ENCODE measurements around the gene KIAA0825. TPM values are rescaled to one million over a fixed set of nuclear protein-coding genes. Genes with fewer than 3 reads are reported as not detected.

KIAA0825 gene
- total RNA-seq, 1 experiment from 2014 or later, result 1.3 TPM

DNA sequence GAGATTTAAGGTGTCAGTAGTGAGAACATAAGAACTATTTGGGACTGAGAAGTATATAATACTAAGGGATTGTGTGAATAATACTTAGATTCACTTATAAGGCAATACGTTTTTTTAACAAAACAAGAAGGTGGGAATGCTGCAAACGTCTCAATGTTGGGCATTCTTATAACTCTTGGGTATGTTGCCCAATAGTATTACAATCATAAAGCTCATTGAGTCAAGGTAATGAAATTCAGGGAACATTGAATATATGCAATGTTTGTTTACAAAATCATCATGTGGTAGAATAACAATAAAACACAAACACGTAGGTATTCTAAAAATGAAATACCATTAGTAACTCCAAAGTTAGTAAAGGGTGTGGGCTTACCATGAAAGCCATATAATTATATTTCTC, 400.7 kb downstream of the KIAA0825 start:
- no peaks in the 10 kb centered on the region for H3K27me3 Mint-ChIP-seq (ENCODE audit: low read depth)
- no peak overlapping the region for H3K4me3 Mint-ChIP-seq
- no peaks in the 10 kb centered on the region for H3K36me3 Mint-ChIP-seq
- CTCF ChIA-PET, result no interaction called here
- DNase-seq (ENCODE audit: low spot score), result no peak
- no peak overlapping the region for H3K27ac Mint-ChIP-seq
- H3K4me1 Mint-ChIP-seq, result peaks cover 8% of the 10 kb centered on the region
- no peak for ATAC-seq
- POLR2A ChIA-PET, result no interaction called here
- H3K9me3 Mint-ChIP-seq, result no peaks in the 10 kb centered on the region
- TF ChIP-seq, protein P1, sequence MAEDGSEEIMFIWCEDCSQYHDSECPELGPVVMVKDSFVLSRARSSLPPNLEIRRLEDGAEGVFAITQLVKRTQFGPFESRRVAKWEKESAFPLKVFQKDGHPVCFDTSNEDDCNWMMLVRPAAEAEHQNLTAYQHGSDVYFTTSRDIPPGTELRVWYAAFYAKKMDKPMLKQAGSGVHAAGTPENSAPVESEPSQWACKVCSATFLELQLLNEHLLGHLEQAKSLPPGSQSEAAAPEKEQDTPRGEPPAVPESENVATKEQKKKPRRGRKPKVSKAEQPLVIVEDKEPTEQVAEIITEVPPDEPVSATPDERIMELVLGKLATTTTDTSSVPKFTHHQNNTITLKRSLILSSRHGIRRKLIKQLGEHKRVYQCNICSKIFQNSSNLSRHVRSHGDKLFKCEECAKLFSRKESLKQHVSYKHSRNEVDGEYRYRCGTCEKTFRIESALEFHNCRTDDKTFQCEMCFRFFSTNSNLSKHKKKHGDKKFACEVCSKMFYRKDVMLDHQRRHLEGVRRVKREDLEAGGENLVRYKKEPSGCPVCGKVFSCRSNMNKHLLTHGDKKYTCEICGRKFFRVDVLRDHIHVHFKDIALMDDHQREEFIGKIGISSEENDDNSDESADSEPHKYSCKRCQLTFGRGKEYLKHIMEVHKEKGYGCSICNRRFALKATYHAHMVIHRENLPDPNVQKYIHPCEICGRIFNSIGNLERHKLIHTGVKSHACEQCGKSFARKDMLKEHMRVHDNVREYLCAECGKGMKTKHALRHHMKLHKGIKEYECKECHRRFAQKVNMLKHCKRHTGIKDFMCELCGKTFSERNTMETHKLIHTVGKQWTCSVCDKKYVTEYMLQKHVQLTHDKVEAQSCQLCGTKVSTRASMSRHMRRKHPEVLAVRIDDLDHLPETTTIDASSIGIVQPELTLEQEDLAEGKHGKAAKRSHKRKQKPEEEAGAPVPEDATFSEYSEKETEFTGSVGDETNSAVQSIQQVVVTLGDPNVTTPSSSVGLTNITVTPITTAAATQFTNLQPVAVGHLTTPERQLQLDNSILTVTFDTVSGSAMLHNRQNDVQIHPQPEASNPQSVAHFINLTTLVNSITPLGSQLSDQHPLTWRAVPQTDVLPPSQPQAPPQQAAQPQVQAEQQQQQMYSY (CRISPR knock-in tag; IDR thresholded peaks at IDR 0.05), result no peak
- TF ChIP-seq, protein P2, sequence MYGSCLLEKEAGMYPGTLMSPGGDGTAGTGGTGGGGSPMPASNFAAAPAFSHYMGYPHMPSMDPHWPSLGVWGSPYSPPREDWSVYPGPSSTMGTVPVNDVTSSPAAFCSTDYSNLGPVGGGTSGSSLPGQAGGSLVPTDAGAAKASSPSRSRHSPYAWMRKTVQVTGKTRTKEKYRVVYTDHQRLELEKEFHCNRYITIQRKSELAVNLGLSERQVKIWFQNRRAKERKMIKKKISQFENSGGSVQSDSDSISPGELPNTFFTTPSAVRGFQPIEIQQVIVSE (CRISPR knock-in tag; IDR thresholded peaks at IDR 0.05; ENCODE audit: borderline replicate concordance), result no peak
- no peak for TF ChIP-seq TP53 (CRISPR knock-in tag; IDR thresholded peaks at IDR 0.05)
- TF ChIP-seq GABPB1 (CRISPR knock-in tag; IDR thresholded peaks at IDR 0.05), result no peak
- TF ChIP-seq ESRRA (CRISPR knock-in tag; IDR thresholded peaks at IDR 0.05; ENCODE audit: borderline replicate concordance), result no peak
- TF ChIP-seq, protein P3, sequence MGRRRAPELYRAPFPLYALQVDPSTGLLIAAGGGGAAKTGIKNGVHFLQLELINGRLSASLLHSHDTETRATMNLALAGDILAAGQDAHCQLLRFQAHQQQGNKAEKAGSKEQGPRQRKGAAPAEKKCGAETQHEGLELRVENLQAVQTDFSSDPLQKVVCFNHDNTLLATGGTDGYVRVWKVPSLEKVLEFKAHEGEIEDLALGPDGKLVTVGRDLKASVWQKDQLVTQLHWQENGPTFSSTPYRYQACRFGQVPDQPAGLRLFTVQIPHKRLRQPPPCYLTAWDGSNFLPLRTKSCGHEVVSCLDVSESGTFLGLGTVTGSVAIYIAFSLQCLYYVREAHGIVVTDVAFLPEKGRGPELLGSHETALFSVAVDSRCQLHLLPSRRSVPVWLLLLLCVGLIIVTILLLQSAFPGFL (CRISPR knock-in tag; IDR thresholded peaks at IDR 0.05; ENCODE audit: borderline replicate concordance), result no peak
- TF ChIP-seq GTF2I (CRISPR knock-in tag; conservative IDR thresholded peaks at IDR 0.05), result no peak
- TF ChIP-seq ZNF423 (CRISPR knock-in tag; IDR thresholded peaks at IDR 0.05), result no peak
- no peak for TF ChIP-seq ZNF138 (CRISPR knock-in tag; conservative IDR thresholded peaks at IDR 0.05)
- TF ChIP-seq, protein P4, sequence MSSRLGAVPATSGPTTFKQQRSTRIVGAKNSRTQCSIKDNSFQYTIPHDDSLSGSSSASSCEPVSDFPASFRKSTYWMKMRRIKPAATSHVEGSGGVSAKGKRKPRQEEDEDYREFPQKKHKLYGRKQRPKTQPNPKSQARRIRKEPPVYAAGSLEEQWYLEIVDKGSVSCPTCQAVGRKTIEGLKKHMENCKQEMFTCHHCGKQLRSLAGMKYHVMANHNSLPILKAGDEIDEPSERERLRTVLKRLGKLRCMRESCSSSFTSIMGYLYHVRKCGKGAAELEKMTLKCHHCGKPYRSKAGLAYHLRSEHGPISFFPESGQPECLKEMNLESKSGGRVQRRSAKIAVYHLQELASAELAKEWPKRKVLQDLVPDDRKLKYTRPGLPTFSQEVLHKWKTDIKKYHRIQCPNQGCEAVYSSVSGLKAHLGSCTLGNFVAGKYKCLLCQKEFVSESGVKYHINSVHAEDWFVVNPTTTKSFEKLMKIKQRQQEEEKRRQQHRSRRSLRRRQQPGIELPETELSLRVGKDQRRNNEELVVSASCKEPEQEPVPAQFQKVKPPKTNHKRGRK (CRISPR knock-in tag; IDR thresholded peaks at IDR 0.05; ENCODE audit: borderline replicate concordance), result no peak
- no peak for TF ChIP-seq EMX1 (CRISPR knock-in tag; IDR thresholded peaks at IDR 0.05)
- TF ChIP-seq NR2C2 (CRISPR knock-in tag; IDR thresholded peaks at IDR 0.05), result no peak
- TF ChIP-seq, protein P5, sequence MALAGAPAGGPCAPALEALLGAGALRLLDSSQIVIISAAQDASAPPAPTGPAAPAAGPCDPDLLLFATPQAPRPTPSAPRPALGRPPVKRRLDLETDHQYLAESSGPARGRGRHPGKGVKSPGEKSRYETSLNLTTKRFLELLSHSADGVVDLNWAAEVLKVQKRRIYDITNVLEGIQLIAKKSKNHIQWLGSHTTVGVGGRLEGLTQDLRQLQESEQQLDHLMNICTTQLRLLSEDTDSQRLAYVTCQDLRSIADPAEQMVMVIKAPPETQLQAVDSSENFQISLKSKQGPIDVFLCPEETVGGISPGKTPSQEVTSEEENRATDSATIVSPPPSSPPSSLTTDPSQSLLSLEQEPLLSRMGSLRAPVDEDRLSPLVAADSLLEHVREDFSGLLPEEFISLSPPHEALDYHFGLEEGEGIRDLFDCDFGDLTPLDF (CRISPR knock-in tag; IDR thresholded peaks at IDR 0.05), result no peak

DNA sequence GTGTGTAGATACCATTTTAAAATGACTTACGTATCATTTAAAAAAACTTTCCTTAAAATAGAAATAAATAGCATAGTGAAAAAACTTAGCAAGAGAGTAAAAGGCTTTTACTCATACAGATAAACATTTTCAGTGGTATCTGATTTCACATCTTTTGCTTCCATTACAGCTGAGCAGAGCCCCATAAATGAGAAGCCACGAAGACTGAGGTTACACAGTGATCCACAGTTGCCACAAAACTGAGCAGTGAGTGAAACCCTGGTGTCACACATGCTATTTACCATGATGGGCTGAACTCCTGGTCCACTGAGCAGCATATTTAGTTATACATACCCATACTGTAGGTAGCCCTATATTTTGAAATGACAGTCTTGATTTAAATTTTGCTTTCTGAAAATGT, 401.2 kb downstream of the KIAA0825 start:
- ChIA-PET POLR2A (no interaction called here), CTCF (no interaction called here)
- Mint-ChIP-seq H3K27ac (no peak overlapping the region), H3K27me3 (ENCODE audit: low read depth) (no peaks in the 10 kb centered on the region), H3K4me3 (no peak overlapping the region), H3K36me3 (no peaks in the 10 kb centered on the region), H3K4me1 (peaks cover 8% of the 10 kb centered on the region), H3K9me3 (no peaks in the 10 kb centered on the region)
- no peak for DNase-seq (ENCODE audit: low spot score)
- ATAC-seq, result no peak
- TF ChIP-seq ZNF138 (CRISPR knock-in tag; conservative IDR thresholded peaks at IDR 0.05) (no peak), ZNF219 (CRISPR knock-in tag; IDR thresholded peaks at IDR 0.05; ENCODE audit: borderline replicate concordance) (no peak), PRRX2 (CRISPR knock-in tag; IDR thresholded peaks at IDR 0.05) (no peak), CREM (CRISPR knock-in tag; IDR thresholded peaks at IDR 0.05) (no peak), CBFB (CRISPR knock-in tag; IDR thresholded peaks at IDR 0.05; ENCODE audit: low read depth) (no peak)
- TF ChIP-seq, protein P6, sequence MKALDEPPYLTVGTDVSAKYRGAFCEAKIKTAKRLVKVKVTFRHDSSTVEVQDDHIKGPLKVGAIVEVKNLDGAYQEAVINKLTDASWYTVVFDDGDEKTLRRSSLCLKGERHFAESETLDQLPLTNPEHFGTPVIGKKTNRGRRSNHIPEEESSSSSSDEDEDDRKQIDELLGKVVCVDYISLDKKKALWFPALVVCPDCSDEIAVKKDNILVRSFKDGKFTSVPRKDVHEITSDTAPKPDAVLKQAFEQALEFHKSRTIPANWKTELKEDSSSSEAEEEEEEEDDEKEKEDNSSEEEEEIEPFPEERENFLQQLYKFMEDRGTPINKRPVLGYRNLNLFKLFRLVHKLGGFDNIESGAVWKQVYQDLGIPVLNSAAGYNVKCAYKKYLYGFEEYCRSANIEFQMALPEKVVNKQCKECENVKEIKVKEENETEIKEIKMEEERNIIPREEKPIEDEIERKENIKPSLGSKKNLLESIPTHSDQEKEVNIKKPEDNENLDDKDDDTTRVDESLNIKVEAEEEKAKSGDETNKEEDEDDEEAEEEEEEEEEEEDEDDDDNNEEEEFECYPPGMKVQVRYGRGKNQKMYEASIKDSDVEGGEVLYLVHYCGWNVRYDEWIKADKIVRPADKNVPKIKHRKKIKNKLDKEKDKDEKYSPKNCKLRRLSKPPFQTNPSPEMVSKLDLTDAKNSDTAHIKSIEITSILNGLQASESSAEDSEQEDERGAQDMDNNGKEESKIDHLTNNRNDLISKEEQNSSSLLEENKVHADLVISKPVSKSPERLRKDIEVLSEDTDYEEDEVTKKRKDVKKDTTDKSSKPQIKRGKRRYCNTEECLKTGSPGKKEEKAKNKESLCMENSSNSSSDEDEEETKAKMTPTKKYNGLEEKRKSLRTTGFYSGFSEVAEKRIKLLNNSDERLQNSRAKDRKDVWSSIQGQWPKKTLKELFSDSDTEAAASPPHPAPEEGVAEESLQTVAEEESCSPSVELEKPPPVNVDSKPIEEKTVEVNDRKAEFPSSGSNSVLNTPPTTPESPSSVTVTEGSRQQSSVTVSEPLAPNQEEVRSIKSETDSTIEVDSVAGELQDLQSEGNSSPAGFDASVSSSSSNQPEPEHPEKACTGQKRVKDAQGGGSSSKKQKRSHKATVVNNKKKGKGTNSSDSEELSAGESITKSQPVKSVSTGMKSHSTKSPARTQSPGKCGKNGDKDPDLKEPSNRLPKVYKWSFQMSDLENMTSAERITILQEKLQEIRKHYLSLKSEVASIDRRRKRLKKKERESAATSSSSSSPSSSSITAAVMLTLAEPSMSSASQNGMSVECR (CRISPR knock-in tag; IDR thresholded peaks at IDR 0.05; ENCODE audit: borderline replicate concordance), result no peak
- TF ChIP-seq, protein P5 (CRISPR knock-in tag; IDR thresholded peaks at IDR 0.05), result no peak
- TF ChIP-seq, protein P4 (CRISPR knock-in tag; IDR thresholded peaks at IDR 0.05; ENCODE audit: borderline replicate concordance), result no peak
